ENCODE results near the gene CPNE2. TPM values are rescaled to one million over a fixed set of nuclear protein-coding genes. Genes with fewer than 3 reads are reported as not detected.
"Not testable (repeated sequence)": the region's sequence is repeated elsewhere in the genome, so short reads cannot be mapped to it uniquely, and the experiment has no call there.

CPNE2 gene
- total RNA-seq, 1 donor from 2014 or later = 33.9 TPM

DNA sequence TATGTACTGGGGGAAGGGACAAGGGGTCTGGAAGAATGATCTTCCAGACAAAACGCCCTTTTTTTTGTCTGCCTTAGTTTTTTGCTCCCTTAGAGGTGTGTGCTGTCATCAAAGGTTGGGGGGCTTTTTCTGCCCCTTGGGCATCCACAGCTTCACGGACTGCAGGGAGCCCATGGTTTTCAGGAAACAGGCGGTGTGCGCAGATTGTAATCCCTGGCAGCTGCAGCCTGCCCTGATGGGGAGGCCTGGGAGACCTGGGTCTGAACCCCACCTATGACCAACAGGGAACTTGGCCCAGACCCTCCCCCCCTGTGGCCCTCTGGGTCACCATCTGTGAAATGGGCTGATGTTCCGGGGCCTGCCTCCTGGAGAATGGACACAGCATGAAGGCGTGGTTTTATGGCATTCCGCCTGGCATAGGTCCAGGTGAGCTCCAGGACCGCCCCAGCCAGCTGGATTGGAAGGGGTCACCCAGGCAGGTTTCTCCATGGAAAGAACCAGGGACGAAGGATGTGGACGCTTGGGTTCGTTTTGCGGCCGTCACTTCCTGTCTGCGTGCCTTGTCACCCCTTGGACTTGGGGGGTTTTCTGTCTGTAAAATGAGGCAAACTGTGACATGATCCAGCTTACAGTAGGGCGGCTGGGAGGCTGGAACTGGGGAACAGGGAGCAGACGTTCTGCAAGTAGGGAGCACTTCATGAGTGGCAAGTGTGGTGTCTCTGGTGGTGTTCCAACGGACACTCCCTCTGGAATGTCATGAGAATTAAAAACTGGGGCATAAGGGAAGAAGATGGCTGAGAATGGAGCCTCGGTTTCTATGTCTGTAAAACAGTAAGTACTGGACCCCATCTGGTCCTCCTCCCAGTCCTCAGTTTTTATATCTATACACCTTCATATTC, 1.5 kb downstream of the CPNE2 start:
- Mint-ChIP-seq H3K36me3 (ENCODE audit: unreplicated experiment) (no peaks in the 10 kb centered on the region), H3K27ac (ENCODE audit: unreplicated experiment) (peak overlapping the region; percentile 56), H3K4me3 (ENCODE audit: unreplicated experiment) (peak overlapping the region; percentile 77), H3K9me3 (ENCODE audit: unreplicated experiment) (no peaks in the 10 kb centered on the region), H3K4me1 (ENCODE audit: unreplicated experiment) (peaks cover 23% of the 10 kb centered on the region), H3K27me3 (ENCODE audit: unreplicated experiment) (no peaks in the 10 kb centered on the region)
- TF ChIP-seq, protein P1, sequence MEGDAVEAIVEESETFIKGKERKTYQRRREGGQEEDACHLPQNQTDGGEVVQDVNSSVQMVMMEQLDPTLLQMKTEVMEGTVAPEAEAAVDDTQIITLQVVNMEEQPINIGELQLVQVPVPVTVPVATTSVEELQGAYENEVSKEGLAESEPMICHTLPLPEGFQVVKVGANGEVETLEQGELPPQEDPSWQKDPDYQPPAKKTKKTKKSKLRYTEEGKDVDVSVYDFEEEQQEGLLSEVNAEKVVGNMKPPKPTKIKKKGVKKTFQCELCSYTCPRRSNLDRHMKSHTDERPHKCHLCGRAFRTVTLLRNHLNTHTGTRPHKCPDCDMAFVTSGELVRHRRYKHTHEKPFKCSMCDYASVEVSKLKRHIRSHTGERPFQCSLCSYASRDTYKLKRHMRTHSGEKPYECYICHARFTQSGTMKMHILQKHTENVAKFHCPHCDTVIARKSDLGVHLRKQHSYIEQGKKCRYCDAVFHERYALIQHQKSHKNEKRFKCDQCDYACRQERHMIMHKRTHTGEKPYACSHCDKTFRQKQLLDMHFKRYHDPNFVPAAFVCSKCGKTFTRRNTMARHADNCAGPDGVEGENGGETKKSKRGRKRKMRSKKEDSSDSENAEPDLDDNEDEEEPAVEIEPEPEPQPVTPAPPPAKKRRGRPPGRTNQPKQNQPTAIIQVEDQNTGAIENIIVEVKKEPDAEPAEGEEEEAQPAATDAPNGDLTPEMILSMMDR (IDR thresholded peaks at IDR 0.05) = no peak
- DNase-seq (ENCODE audit: extremely low spot score, unreplicated experiment) = no peak

DNA sequence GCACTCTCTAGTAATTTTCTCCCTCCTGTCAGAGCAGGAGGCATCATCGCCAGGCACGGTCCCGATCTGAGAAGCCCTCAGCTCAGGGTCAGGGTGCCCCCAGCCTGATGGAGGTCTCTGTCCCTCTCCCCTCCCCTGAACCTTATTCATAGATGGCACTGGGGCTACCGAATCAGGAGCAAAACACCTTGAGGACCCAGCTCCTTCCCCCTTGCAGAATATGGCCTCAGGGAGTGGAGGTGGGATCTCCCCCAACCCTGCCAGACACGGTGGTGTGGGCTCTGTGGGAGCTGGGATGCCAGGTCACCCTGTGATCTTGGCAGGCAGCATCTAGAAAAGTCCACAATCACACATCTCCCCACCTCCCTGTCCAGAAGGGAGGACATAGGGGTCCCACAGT, 2.5 kb downstream of the CPNE2 start:
- Mint-ChIP-seq H3K36me3 (ENCODE audit: unreplicated experiment) (no peaks in the 10 kb centered on the region), H3K27me3 (ENCODE audit: unreplicated experiment) (no peaks in the 10 kb centered on the region), H3K27ac (ENCODE audit: unreplicated experiment) (no peak overlapping the region), H3K4me3 (ENCODE audit: unreplicated experiment) (no peak overlapping the region), H3K9me3 (ENCODE audit: unreplicated experiment) (no peaks in the 10 kb centered on the region), H3K4me1 (ENCODE audit: unreplicated experiment) (peaks cover 25% of the 10 kb centered on the region)
- TF ChIP-seq, protein P1 (IDR thresholded peaks at IDR 0.05) = no peak
- no peak for DNase-seq (ENCODE audit: extremely low spot score, unreplicated experiment)

DNA sequence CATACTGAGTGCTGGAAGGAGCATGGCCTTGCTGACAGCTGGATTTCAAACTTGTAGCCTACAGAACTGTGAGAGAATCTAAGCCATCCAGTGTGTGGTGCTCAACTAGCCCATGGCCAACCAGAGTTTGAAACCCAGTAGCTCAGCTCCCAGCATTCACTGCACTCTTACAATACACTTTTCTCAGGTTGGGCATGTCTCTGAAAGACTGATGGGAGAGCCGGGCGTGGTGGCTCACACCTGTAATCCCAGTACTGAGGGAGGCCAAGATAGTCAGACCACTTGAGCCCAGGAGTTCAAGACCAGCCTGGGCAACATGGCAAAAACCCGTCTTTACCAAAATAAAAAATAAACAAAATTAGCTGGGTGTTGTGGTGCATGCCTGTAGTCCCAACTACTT, 3.8 kb downstream of the CPNE2 start:
- no peak overlapping the region for H3K4me3 Mint-ChIP-seq (ENCODE audit: unreplicated experiment)
- no peak overlapping the region for H3K27ac Mint-ChIP-seq (ENCODE audit: unreplicated experiment)
- TF ChIP-seq, protein P1 (IDR thresholded peaks at IDR 0.05) = no peak
- H3K27me3 Mint-ChIP-seq (ENCODE audit: unreplicated experiment) = no peaks in the 10 kb centered on the region
- H3K36me3 Mint-ChIP-seq (ENCODE audit: unreplicated experiment) = no peaks in the 10 kb centered on the region
- H3K9me3 Mint-ChIP-seq (ENCODE audit: unreplicated experiment) = no peaks in the 10 kb centered on the region
- DNase-seq (ENCODE audit: extremely low spot score, unreplicated experiment) = no peak
- H3K4me1 Mint-ChIP-seq (ENCODE audit: unreplicated experiment) = peaks cover 26% of the 10 kb centered on the region

DNA sequence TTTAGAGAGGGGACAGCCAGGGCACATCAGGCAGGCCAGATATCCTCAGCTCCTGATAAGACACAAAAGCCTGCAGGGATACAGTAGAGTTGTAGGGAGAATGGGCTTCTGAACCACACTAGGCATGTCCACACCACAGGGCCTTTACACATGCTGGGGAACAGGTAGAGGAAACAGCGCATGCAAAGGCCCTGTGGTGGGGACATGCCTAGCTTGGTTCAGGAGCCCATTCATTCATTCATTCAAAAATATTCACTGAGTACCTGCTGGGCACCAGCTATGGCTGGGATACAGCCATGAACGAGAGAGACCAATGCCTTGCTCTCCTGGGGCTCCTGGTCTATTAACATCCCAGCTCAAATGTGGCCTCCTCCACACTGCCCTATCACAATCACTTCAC, 4.4 kb downstream of the CPNE2 start:
- Mint-ChIP-seq H3K27me3 (ENCODE audit: unreplicated experiment) (no peaks in the 10 kb centered on the region), H3K9me3 (ENCODE audit: unreplicated experiment) (no peaks in the 10 kb centered on the region), H3K4me1 (ENCODE audit: unreplicated experiment) (peaks cover 20% of the 10 kb centered on the region), H3K4me3 (ENCODE audit: unreplicated experiment) (no peak overlapping the region), H3K36me3 (ENCODE audit: unreplicated experiment) (no peaks in the 10 kb centered on the region), H3K27ac (ENCODE audit: unreplicated experiment) (no peak overlapping the region)
- no peak for DNase-seq (ENCODE audit: extremely low spot score, unreplicated experiment)
- TF ChIP-seq, protein P1 (IDR thresholded peaks at IDR 0.05) = no peak

DNA sequence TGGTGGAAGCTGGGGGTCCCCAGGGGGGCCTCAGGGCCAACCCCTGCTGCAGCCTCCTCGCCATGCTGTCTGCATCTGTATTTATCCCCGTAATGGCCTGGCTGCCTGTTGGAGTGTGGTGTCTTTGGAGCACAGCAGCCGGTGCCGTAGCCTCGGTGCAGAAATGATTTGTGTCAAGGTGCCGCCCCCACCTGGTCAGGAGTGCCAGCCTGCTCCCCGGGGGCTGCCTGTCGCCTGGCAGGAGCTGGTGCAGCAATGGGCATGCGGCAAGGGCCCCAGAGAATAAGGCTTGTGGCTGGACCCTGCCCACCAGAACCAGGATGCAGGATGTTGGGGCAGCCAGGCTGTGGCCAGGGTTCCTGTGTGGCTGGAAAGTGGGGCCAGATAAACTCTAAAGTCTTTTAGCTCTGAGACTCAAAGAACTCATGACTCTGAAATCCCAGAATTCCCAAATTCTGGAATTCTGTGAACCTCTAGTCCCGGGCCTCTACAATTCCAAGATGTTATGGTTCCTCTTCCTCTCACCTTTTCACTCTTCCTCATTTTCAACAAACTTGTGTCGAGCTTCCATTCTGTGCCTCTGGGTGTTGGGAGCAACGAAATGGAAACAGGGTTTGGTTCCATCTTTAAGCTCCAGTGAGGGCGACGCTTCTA, 5.9 kb downstream of the CPNE2 start:
- DNase-seq (ENCODE audit: extremely low spot score, unreplicated experiment) = no peak
- H3K4me3 Mint-ChIP-seq (ENCODE audit: unreplicated experiment) = no peak overlapping the region
- TF ChIP-seq, protein P1 (IDR thresholded peaks at IDR 0.05) = no peak
- H3K27me3 Mint-ChIP-seq (ENCODE audit: unreplicated experiment) = no peaks in the 10 kb centered on the region
- no peaks in the 10 kb centered on the region for H3K9me3 Mint-ChIP-seq (ENCODE audit: unreplicated experiment)
- no peak overlapping the region for H3K27ac Mint-ChIP-seq (ENCODE audit: unreplicated experiment)
- H3K4me1 Mint-ChIP-seq (ENCODE audit: unreplicated experiment) = peaks cover 18% of the 10 kb centered on the region
- no peaks in the 10 kb centered on the region for H3K36me3 Mint-ChIP-seq (ENCODE audit: unreplicated experiment)

DNA sequence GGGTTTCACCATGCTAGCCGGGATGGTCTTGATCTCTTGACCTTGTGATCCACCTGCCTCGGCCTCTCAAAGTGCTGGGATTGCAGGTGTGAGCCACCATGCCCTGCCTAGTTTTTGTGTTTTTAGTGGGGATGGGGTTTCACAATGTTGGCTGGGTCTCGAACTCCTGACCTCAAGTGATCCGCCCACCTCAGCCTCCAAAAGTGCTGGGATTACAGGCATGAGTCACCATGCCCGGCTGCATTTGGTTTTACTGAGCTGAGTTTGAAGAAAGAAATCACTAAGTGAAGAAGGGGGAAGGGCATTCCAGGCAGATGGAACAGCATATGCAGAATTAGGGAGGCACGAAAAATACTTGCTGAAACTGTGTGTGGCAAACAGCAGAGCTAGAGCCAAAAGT, 7.6 kb downstream of the CPNE2 start:
- H3K4me1 Mint-ChIP-seq (ENCODE audit: unreplicated experiment) = peaks cover 12% of the 10 kb centered on the region
- not testable (repeated sequence) for H3K27me3 Mint-ChIP-seq (ENCODE audit: unreplicated experiment); DNase-seq (ENCODE audit: extremely low spot score, unreplicated experiment); H3K27ac Mint-ChIP-seq (ENCODE audit: unreplicated experiment); H3K4me3 Mint-ChIP-seq (ENCODE audit: unreplicated experiment); H3K9me3 Mint-ChIP-seq (ENCODE audit: unreplicated experiment); H3K36me3 Mint-ChIP-seq (ENCODE audit: unreplicated experiment)
